H1 (cell line): ENCODE data around the gene DIP2C. TPM values are rescaled to one million over a fixed set of nuclear protein-coding genes. Genes with fewer than 3 reads are reported as not detected.

Experiments used
- HDAC2 ChIP-seq, 2 experiments: fragments of 300-600 bp in 1 of 2; sonication (generic) in 1 of 2; IDR thresholded peaks; 2 replicates each; pipeline ENCODE4 v1.6.1; 2011 to 2012; ENCODE audit warnings: low read depth in 2 of 2, low read length in 2 of 2, mild to moderate bottlenecking in 2 of 2, moderate library complexity in 2 of 2, borderline replicate concordance in 1 of 2, inconsistent platforms in 1 of 2
- POLR2AphosphoS5 ChIP-seq: IDR thresholded peaks from 2 replicates; pipeline ENCODE4 v1.6.1; 2011; ENCODE audit warnings: low read depth, low read length
- polyA plus RNA-seq, 7 experiments: library from polyadenylated mRNA; depleted of rRNA in 3 of 7; stranded (reverse) in 5 of 7; unstranded in 2 of 7; fragments of >200 nt in 5 of 7; fragments of 200-250 nt in 2 of 7; gene quantifications; 1 replicate in 5 of 7; 2 replicates in 1 of 7; 4 replicates in 1 of 7; pipeline versions ENCODE4 v1.2.1 to v1.2.3, GENCODE V29; 2011 to 2013; ENCODE audit warnings: missing spikeins in 2 of 7, mixed read lengths in 2 of 7
- total RNA-seq: library from RNA; stranded (reverse); fragmentation: NEBNext Ultra II Directional; extraction: Animal tissue kit (Norgen Biotek cat#: 25700); gene quantifications from 2 replicates; pipeline ENCODE4 v1.2.1, GENCODE V29; 2021
- TF ChIP-seq, protein P1 (sequence below), 3 experiments: IDR thresholded peaks; 1 replicate in 2 of 3; 2 replicates in 1 of 3; pipeline versions ENCODE4 v1.5.1 to v1.6.1; 2011; ENCODE audit warnings: low read length in 3 of 3, mild to moderate bottlenecking in 3 of 3, inconsistent platforms in 2 of 3, low read depth in 1 of 3, moderate library complexity in 1 of 3; ENCODE audit not compliant: insufficient read depth in 1 of 3; ENCODE audit errors: control extremely low read depth in 1 of 3

Gene DIP2C
- total and polyA plus RNA-seq, 2 of the 8 experiments (the other 6 are each of a cell fraction or from before 2014, with no cell fraction given) = 3.8 to 9.3 TPM

DNA sequence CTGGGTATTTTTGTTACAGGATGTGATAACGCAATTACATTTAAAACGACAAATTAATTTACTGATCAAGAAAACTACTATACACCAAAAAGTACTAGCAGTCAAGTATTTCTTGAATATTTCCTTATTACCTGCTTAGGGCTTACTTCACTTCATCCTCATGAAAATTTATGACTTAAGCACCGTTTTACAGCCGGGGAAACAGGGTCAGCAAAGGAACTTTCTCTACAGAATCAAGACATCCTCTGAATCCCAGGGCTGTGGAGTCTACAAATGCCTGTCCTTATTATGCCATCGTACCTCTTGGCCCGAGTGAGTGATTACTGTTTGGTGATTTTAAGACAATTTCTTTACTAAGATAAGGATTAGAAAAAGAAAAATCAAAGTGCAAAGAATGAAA lies 305.9 kb downstream of the DIP2C start (continued):
- TF ChIP-seq, protein P1, sequence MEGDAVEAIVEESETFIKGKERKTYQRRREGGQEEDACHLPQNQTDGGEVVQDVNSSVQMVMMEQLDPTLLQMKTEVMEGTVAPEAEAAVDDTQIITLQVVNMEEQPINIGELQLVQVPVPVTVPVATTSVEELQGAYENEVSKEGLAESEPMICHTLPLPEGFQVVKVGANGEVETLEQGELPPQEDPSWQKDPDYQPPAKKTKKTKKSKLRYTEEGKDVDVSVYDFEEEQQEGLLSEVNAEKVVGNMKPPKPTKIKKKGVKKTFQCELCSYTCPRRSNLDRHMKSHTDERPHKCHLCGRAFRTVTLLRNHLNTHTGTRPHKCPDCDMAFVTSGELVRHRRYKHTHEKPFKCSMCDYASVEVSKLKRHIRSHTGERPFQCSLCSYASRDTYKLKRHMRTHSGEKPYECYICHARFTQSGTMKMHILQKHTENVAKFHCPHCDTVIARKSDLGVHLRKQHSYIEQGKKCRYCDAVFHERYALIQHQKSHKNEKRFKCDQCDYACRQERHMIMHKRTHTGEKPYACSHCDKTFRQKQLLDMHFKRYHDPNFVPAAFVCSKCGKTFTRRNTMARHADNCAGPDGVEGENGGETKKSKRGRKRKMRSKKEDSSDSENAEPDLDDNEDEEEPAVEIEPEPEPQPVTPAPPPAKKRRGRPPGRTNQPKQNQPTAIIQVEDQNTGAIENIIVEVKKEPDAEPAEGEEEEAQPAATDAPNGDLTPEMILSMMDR (IDR thresholded peaks at IDR 0.05; ENCODE audit: control extremely low read depth in 1 of 3, insufficient read depth in 1 of 3, low read depth in 1 of 3, low read length in 3 of 3) = no peak
- TF ChIP-seq POLR2AphosphoS5 = no peak
- TF ChIP-seq HDAC2 (IDR thresholded peaks at IDR 0.05; ENCODE audit: borderline replicate concordance in 1 of 2, low read depth in 2 of 2, low read length in 2 of 2) = no peak
